ENCODE data around the gene GPR21.

The GPR21 gene

DNA sequence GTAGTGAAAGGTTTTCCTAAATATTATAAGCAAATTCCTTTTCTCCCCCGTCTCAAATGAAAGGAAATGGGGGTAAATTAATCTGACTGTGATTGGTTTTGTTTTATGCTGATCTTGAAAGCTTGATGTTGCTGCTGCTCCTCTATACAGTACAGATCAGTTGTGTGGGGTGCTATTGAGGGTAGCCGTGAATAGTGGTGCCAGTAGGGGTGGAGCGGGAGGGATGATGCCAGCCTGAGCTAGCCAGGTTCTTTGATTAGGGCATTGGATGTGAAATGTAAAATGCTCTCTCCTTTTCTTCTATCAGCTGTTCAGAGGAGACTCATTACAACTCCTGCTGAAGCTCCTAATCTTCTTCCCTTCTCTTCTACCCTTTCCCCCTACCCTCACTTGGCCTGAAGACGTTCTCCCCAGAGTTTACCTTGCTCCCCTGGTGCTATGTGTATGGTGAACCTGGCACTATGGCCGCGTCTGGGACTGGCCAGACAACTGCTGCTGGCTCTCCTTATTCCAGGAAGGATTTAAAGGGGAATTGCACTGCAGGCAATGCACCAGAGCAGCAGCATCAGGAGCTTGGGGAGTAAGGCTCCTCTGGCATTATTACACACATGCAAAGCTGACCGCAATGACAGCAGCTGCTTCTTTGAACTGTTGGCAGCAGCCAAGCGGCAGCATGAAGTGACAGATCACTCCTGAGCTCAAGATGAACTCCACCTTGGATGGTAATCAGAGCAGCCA lies 566 bp downstream of the GPR21 start:
- DNase-seq (ENCODE audit: low read depth): no peak

DNA sequence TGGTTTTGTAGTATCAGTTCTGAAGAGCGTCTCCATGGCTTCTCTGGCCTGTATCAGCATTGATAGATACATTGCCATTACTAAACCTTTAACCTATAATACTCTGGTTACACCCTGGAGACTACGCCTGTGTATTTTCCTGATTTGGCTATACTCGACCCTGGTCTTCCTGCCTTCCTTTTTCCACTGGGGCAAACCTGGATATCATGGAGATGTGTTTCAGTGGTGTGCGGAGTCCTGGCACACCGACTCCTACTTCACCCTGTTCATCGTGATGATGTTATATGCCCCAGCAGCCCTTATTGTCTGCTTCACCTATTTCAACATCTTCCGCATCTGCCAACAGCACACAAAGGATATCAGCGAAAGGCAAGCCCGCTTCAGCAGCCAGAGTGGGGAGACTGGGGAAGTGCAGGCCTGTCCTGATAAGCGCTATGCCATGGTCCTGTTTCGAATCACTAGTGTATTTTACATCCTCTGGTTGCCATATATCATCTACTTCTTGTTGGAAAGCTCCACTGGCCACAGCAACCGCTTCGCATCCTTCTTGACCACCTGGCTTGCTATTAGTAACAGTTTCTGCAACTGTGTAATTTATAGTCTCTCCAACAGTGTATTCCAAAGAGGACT lies 1.5 kb downstream of the GPR21 start:
- no peak for DNase-seq (ENCODE audit: low read depth)

DNA sequence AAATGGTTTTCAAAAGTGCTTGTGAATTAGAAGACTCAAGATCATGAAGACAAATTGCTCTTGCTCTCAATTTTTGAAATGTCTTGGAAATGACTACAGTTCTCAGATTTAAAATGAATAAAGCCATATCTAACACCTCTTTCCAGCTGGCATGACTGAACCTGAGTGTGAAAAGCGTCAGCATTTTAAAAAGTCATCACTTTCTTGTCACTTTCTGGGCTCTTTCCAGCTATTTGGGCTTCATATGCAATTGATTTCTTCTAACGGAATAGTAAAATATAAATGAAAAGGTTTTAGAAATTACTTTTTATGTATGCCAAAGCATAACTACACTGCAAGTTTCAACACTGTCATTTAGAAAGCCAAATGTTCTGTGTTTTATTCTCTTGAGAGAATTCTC lies 2.3 kb downstream of the GPR21 start:
- DNase-seq (ENCODE audit: low read depth): no peak

DNA sequence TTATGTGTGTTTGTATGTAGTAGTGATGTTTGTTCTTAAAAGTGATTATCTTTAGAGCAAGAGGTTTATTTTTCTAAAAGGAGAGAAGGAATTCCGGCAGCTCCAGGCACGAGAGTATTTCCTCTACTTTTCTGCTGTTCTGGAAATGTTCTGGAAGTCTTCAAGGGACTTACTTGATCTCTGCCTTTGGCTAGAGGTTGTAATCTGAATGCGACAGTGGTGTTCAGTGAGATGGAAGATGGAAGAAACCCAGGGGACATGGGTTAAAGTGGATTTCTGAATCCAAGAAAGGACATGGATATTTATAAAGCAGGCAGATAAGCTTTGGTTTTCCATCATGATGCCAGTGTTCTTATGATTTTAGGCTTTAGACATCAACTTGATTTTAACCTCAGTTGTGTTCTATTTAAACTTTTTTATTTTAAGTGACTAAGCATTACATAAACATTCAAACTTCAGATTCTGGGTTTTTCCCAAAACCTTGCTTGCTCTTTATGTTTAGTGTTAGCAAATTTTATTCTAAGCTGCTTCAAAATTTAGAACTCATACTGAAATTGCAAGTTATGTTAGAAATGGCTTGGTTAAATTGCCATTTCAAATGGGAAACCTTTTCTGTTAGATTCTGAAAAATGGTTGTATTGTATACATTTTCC lies 3.6 kb downstream of the GPR21 start:
- no peak for DNase-seq (ENCODE audit: low read depth)

DNA sequence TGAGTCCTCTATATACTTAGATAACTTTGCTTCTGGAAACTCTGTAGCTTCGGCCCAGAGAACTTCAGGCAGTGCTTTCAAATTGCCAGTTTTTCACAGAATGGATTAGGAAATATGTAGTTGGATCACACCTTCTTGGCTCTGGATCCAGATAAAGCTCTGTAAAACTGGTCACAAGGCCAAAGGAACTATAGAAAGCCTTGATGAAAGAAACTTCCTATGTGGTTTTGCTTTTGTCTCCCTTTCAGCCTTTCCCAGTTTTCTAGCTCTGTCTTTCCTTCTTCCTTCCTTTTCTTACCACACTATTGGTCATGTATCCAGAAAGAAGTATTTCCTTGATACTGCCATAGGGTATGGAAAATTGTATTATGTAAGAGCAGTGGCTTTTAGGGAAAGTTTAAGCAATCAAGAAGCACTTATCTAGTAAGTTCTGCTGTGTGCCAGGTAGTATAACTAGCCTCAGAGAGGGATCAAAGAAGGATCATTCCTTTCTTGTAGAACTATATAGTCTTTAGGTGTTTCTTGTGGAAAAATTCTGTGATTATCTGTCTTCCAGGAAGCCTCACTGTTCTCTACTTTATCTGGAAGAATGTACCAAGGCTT lies 6.3 kb downstream of the GPR21 start:
- DNase-seq (ENCODE audit: low read depth): no peak

DNA sequence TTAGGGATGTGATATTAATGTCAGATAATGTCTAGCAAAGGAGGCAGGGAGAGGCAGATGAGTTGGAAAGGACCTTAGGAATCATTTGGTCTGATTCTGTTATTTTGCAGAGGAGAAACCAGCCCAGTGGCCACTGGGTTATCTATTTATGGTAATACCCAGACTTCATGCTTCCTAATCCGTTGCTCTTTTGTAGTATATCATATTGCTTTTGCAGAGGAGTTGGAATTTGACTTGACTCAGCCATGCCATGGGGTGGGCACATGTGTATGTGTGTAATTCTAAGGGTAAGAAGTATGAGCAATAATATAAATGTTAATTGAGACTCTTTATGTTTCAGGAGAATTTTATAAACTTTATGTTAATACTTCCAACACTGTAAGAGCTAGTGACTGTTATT lies 7.3 kb downstream of the GPR21 start:
- no peak for DNase-seq (ENCODE audit: low read depth)

DNA sequence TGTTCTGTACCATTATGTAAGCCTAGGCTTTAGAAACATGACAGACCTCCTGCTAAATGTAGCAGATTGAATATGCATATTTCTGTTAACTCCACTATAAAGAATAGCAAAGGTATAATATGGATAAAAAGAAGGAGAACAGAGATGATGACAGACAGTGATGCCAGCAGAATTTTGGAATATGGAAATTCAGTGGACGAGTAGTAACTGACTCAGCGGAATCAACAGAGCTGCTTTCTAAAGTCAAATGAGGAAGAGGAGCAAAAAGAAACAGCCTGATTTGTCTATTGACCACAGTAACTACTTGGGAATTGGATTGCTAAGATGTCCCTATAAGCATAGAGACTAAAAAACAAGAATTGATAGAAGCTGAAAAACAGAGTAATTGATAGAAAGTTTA lies 8.0 kb downstream of the GPR21 start:
- no peak for DNase-seq (ENCODE audit: low read depth)

DNA sequence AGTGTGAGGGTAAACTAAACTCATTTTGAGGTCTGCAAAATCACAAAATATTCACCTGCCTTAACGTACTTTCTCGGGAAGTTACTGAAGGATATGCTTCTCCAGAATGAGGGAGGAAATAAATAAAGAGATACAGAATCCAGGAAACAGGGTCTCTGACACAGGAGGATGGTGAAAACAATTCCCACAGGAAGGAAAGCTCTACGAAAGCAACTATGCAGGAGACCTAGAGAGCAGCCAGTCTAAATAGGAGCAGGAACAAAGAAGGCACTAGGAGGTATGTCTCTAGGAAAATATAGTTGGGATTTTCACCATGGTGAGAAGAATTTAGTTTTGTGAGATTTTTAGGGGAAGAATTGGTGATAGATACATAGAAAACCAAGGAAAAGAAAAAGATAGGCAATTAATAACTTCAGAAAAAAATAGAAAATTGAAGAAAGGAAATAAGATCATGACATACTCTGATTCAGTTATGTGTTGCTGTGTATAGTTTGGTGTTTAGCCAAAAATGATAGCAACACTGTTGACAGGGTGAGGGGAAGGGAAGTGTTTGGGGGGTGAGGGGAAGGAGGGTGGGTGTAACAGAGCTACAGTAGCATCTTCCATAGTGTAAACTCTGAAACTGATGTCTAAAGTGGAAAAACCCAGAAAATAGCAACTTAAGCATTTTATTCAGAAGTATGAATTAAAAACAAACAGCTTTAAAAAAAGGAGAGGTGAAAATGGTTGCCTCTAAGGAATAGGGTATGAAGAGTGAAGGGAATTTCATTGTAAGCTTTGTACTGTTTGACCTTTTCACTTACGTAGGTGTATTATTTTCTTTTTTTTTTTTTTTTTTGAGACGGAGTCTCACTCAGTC lies 9.8 kb downstream of the GPR21 start:
- no peak for DNase-seq (ENCODE audit: low read depth)

DNA sequence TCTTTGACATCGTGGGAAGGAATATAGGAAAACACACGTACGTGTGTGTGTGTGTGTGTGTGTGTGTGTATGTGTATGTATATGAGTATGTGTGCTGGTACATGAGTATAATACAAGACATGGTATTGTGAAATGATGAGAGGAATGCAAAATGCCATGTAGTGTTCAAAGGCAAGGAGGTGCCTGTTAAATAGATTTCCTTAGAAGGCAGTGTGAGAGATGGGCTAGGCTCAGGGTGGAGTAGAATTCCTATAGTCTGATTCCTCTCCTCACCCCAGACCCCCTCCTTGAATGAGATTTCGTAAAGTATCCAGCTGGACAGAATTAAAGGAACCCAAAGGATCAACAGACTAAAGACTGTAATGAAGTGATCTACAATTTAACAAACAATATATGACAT lies 11.1 kb downstream of the GPR21 start:
- no peak for DNase-seq (ENCODE audit: low read depth)

DNA sequence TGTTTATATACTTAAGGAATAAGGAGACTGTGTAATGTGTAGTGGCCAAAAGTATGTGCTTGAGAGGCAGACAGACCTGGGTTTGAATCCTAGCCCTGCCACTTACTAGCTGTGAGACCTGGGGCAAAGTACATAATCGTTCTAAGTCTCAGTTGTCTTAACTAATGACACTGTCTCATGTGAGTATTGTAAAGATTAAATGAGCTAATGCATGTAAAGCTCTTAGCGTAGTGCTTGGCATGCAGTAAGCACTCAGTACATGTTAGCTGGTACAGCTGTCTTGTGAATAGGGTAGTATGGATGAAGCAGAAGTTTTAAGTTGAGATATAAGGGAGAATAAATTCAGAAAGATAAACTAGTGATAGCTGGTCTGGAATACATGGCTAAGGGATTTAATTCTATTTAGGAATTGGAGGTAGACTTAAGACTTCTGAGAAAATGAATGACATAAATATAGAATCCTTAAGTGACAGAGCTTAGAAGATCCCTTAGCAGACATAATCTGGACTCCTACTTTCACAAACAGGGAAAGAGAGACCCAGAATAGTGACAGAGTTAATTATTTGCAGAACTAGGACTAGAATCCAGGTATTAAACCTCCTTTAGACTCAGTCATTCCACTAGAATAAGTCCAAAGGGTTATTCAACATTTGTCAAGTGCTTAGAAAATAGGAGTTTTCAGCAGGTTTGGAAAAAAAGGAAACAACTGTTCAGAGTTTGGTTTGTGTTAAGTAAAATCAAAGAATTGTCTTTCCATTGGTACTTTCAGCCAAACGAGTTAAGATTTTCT lies 13.1 kb downstream of the GPR21 start:
- DNase-seq (ENCODE audit: low read depth): no peak

DNA sequence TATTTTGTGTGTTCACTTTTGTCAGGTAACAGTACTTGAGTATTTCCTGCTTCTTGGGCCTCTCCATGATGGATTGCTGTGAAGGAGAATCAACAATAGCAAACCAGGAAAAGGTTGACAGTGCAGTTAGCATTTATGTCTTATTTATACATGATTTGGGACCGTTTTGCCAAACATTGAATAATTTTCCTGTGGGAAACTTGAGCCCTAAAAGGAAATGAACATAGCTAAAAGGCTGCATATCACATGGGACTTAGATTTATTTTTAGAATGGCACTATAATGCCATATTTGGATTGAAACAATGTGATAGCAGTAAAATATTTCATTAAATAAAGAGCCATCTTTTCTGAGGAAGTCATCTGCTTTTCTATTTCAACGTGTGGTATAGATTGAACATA lies 15.3 kb downstream of the GPR21 start:
- no peak for DNase-seq (ENCODE audit: low read depth)

DNA sequence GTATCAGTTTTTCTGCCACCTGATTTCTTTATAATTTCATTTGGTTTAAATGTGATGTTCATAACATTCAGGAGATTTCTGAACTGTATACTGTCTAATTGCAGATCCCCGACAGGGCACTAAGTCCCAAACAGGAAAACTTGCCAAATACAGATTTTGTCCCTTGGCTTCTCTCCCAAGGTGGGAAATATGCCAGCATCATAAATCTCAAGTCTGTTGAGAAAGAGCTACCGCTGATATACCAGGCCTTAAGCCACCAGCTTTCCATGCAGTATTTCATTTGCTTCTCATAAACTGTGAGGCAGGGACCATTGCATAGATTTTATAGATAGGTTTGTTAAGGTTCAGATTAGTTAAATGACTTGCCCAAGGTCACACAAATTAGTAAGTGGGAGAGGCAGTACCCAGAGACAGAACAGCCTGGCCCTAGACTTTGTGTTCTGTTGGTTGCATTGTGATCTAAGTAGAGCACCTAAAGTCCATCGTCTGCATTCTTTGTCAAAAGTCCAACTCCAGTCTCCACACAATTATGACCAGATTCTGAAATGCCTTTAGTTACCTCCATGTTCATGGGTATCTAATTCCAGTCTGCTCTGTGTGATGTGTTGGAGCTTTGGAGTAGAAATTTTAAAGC lies 16.2 kb downstream of the GPR21 start:
- DNase-seq (ENCODE audit: low read depth): no peak

DNA sequence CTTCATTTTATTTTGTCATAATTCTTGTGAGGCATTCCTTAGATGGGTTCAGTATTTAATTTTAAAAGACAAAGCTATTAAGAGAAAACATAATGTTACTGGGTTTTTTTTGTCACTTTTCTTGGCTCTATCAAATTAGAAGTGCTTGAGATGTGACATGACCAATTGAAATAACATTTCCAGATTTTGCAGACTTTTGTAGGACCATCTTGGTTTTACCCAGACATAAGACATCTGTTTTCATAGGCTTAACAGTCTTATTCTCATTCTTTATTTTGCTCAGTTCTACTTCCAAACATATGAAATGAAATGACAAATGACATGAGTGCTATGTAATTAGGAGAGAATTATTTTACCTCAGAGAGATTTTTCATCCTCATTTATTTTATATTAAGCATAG lies 19.6 kb downstream of the GPR21 start:
- no peak for DNase-seq (ENCODE audit: low read depth)

DNA sequence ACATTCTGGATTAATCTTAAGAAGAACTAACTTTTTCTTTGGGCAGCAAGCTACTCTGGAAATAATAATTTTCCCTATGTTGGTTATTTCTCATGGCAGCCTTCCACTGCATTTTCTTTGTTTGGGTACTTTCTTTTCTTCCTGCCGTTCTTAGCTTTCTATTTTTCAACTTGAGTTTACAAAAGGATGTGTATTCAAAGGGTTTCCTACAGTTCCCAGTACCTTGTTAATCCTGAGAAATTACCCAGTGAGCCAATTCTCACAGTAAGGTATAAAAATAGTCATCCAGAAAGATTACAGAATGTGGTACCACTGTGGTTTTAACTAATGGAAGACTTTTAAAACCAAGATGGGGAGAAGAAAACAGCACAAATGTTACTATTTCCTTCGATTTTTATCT lies 20.2 kb downstream of the GPR21 start:
- DNase-seq (ENCODE audit: low read depth): no peak

DNA sequence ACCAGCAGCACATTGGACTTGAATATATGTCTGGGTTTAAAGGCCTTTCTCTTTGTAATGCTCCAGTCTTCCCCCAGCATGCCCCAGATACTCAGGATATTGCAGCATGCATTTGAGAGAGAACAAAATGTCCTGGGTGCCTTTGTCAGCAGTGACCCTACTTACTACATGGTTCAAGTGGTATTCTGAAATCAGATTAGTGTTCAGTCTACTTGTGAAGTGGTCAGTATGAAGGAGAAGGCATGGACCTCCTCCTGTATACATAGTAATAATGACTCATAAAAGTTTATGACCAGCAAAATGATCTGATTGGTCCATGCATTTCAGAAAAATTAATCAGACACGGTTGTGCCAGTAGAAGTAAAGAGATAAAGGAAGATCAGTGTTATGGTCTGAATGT lies 25.4 kb downstream of the GPR21 start:
- no peak for DNase-seq (ENCODE audit: low read depth)

DNA sequence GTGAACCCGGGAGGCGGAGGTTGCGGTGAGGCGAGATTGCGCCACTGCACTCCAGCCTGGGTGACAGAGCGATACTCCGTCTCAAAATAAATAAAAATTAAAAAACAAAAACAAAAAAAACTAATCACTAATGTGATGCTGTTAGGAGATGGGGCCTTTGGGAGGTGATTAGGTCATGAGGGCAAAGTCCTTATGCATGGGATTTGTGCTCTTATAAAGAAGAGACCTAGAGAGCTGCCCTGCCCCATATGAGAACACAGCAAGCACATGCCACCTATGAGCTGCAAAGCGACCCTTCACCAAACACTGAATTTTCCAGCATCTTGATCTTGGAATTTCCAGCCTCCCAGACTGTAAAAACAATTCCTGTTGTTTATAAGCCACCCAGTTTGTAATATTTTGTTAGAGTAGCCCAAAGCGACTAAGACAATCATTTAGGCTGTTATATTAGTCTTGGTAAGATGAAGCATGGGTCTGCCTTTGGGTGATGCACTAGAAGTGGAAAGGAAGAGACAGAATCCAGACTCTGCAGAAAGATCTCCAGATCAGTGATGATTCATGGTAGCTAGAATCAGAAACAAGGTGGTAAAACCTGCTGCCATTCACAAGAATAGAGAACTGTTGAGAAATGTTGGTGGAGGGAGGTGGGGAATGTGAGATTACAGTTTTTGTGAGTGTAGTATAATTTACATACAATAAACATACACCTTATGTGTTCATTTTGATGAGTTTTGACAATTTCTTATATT lies 26.2 kb downstream of the GPR21 start:
- no peak for DNase-seq (ENCODE audit: low read depth)

DNA sequence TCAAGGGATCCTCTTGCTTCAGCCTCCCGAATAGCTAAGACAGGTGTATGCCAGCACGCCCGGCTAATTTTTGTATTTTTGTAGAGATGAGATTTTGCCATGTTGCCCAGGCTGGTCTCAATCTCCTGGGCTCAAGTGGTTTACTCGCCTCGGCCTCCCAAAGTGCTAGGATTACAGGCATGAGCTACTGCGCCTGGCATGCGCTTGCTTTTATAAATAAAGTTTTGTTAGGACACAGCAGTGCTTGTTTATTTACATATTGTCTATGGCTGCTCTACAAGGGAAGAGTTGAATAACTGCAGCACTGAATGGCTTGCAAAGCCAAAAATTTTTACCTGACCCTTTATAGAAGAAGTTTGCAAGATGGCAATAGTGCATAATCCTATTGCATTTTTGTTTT lies 27.7 kb downstream of the GPR21 start:
- no peak for DNase-seq (ENCODE audit: low read depth)

DNA sequence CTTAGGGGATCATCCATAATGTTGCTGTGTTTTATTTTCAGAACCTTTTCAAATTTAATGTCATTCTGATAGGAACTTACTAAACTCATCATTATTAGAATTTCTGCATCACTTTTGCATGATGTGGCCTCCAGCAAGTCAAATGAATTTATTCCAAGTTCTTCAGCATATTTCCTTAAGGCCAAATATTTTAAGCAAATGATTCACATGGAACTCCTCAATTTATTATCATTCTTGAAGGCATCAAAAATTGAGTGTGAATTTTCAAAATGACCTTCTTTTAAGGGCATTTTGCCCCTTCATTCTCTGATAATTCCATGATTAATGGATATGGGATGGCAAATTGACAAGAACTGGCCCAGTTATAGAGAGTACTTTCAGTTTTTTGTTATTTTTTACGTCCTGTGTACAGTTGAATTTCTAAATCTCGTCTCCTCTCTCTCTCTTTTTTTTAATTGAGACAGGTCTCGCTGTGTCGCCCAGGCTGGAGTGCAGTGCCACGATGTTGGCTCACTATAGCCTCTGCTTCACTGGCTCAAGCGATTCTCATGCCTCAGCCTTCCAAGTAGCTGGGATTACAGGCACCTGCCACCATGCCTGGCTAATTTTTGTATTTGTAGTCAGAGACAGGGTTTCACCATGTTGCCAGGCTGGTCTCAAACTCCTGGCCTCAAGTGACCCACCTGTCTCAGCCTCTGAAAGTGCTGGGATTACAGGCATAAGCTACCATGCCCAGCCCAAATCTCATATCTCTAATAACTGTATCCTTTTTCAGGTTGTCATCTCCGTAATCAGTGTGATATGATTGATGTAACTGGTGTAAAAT lies 29.1 kb downstream of the GPR21 start:
- no peak for DNase-seq (ENCODE audit: low read depth)

DNA sequence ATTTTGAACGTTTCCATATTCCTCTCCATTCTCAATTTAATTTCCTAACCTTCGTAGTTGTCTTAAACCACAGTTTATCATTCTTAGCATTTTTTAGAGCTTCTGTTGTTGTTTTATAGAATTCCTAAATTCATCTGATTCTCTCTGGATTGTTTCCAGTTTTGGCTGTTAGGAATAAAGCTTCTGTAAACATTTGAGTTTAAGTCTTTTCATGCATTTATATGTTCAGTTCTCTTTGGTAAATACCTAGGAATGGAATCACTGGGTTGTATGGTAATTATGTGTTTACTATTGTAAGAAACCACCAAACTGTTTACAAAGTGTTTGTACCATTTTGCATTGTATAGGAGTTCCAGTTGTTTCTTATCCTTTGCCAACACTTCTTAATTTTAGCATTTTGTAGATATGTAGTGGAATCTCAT lies 29.7 kb downstream of the GPR21 start:
- no peak for DNase-seq (ENCODE audit: low read depth)

All from stimulated activated CD4-positive, alpha-beta T cell treated with anti-CD3 and anti-CD28 coated beads, Interleukin-2, amount 100 ng/mL, for 4 hours (primary cell).